ENCODE data around the gene LMF2. TPM values are rescaled to one million over a fixed set of nuclear protein-coding genes. Genes with fewer than 3 reads are reported as not detected.
"Not testable (repeated sequence)": the region's sequence is repeated elsewhere in the genome, so short reads cannot be mapped to it uniquely, and the experiment has no call there.

LMF2 gene
- total RNA-seq, 1 donor, result 65.4 TPM

GRCh38 chr22:50536226-50536625 lies 28.7 kb upstream of the LMF2 start:
- DNase-seq (ENCODE audit: low read depth in 2 of 3, low spot score in 2 of 3), result no peak

- no peak for DNase-seq (ENCODE audit: low read depth in 2 of 3, low spot score in 2 of 3)
Observed at GRCh38 chr22:50535113-50535512, 27.6 kb upstream of the LMF2 start.

- DNase-seq (ENCODE audit: low read depth in 2 of 3, low spot score in 2 of 3), result not testable (repeated sequence)
Observed at GRCh38 chr22:50533856-50534711, 26.6 kb upstream of the LMF2 start.

- no peak for DNase-seq (ENCODE audit: low read depth in 2 of 3, low spot score in 2 of 3)
Observed at GRCh38 chr22:50532824-50533796, 25.6 kb upstream of the LMF2 start.

- DNase-seq (ENCODE audit: low read depth in 2 of 3, low spot score in 2 of 3), result no peak
Observed at GRCh38 chr22:50531962-50532674, 24.6 kb upstream of the LMF2 start.

- peak in 2 of 3 donors; percentile 52 to 57 for DNase-seq (ENCODE audit: low read depth in 2 of 3, low spot score in 2 of 3)
Observed at GRCh38 chr22:50531546-50531961, 24.1 kb upstream of the LMF2 start.

GRCh38 chr22:50530877-50531545 lies 23.5 kb upstream of the LMF2 start:
- peak in 2 of 3 donors; percentile 79 to 87 for DNase-seq (ENCODE audit: low read depth in 2 of 3, low spot score in 2 of 3)

GRCh38 chr22:50530580-50530876 lies 23.0 kb upstream of the LMF2 start:
- no peak for DNase-seq (ENCODE audit: low read depth in 2 of 3, low spot score in 2 of 3)

GRCh38 chr22:50529897-50530579 lies 22.5 kb upstream of the LMF2 start, which contains the start of gene TYMP:
TYMP (minus strand) TSS chr22:50530012; CDS start chr22:50529709, 303 bp downstream.
- DNase-seq (ENCODE audit: low read depth in 2 of 3, low spot score in 2 of 3), result peak in 2 of 3 donors; percentile 42 to 48

- no peak for DNase-seq (ENCODE audit: low read depth in 2 of 3, low spot score in 2 of 3)
Observed at GRCh38 chr22:50529416-50529896, 22.0 kb upstream of the LMF2 start.

GRCh38 chr22:50528682-50529415 lies 21.3 kb upstream of the LMF2 start:
- no peak for DNase-seq (ENCODE audit: low read depth in 2 of 3, low spot score in 2 of 3)

- DNase-seq (ENCODE audit: low read depth in 2 of 3, low spot score in 2 of 3), result no peak
Observed at GRCh38 chr22:50527921-50528681, 20.6 kb upstream of the LMF2 start.

GRCh38 chr22:50526834-50527801 lies 19.6 kb upstream of the LMF2 start:
- peak in 1 of 3 donors; percentile 26 for DNase-seq (ENCODE audit: low read depth in 2 of 3, low spot score in 2 of 3)

- peak; percentile 76 to 89 (median 88) for DNase-seq (ENCODE audit: low read depth in 2 of 3, low spot score in 2 of 3)
Observed at GRCh38 chr22:50526108-50526833, 18.8 kb upstream of the LMF2 start.

GRCh38 chr22:50525858-50526107 lies 18.3 kb upstream of the LMF2 start:
- no peak for DNase-seq (ENCODE audit: low read depth in 2 of 3, low spot score in 2 of 3)

GRCh38 chr22:50525104-50525857 lies 17.8 kb upstream of the LMF2 start, which contains the start of gene SCO2:
SCO2 (minus strand) TSS chr22:50525598; CDS start chr22:50524411, 1,187 bp downstream.
- DNase-seq (ENCODE audit: low read depth in 2 of 3, low spot score in 2 of 3), result peak; percentile 96 to 99 (median 98)
